Measurements from ENCODE around the gene IKZF1.

Gene IKZF1

GRCh38 chr7:50309721-50310120 is 5.2 kb downstream of the IKZF1 start:
- DNase-seq, result no peak

GRCh38 chr7:50310361-50310760 is 5.8 kb downstream of the IKZF1 start:
- no peak for DNase-seq

DNA sequence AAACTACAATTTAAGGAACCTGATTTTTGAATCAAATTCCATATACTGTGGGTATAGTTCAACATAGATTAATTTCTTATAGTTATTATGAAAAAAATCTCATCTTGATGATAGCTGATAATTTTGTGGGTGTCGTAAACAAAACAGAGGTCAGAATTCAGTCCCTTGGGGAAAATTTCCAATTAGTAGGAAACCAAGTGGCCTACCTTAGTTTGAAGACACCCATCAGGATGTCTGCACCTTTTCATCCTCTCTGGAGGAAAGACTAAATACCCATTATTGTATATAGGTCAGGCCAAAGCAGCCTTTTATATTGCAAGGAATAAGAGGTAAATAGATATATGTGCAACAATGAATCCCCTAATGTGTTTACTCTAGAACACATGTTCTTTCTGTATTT is 6.4 kb downstream of the IKZF1 start:
- DNase-seq, result no peak

GRCh38 chr7:50312250-50313162 is 8.0 kb downstream of the IKZF1 start:
- DNase-seq, result no peak

DNA sequence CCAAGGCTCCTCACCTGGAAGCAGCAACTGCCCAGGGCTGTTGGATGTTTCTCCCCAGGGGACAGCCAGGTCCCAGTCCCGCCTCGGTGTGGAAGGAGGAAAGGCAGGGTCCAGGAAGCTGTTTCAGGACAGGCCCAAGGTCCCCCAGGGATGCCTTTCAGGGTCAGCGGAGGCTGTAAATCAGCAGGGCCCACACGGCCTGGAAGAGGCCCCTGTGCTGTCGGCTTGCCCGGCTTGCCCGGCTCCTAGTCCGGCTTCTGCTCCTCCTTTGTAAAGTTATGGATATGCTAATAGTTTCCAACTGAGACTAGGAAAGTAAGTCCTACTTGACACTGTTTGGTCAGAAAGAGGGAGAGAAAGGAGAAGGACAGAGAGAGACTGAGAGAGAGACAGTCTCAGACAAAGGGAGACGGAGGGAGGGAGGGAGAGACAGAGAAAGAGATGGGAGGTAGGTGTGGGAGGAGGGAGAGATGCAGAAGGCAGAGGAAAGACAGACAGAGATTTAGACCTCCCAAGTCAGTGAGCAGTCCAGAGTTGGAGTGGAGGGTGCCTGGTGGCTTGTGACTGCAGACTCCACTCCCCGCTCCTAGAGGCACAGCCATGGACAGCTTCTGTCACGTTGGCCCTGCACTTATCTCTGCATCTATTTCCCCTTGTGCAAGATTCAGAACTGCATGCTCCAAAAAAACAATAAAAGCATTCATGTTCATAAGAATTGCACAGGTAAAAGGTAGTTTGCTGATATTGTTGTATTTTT is 10.5 kb downstream of the IKZF1 start:
- DNase-seq, result no peak

- DNase-seq, result no peak
Observed at GRCh38 chr7:50315739-50316671, 11.5 kb downstream of the IKZF1 start.

DNA sequence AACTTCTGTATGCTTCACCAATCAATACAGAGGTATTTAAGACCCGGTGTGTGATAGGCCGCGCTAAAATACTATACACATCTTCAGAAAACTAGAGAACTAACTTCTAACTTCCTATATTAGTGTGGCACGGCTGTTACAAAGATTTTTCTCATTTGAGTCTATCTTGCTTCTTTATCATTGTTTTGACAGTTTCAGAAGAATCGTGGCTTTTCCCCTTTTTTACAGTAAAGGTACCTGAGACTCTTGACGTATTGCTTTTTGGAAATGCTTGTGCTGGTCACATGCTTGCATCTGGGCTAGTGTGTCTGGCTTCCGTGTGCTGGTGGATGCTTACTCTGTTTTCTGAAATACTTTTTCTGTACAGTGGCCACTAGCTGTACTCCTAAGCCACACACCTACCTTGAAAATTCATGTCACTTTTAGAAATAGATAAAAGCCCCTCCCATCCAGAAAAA is 12.7 kb downstream of the IKZF1 start:
- DNase-seq, result peak; percentile 80 to 82

DNA sequence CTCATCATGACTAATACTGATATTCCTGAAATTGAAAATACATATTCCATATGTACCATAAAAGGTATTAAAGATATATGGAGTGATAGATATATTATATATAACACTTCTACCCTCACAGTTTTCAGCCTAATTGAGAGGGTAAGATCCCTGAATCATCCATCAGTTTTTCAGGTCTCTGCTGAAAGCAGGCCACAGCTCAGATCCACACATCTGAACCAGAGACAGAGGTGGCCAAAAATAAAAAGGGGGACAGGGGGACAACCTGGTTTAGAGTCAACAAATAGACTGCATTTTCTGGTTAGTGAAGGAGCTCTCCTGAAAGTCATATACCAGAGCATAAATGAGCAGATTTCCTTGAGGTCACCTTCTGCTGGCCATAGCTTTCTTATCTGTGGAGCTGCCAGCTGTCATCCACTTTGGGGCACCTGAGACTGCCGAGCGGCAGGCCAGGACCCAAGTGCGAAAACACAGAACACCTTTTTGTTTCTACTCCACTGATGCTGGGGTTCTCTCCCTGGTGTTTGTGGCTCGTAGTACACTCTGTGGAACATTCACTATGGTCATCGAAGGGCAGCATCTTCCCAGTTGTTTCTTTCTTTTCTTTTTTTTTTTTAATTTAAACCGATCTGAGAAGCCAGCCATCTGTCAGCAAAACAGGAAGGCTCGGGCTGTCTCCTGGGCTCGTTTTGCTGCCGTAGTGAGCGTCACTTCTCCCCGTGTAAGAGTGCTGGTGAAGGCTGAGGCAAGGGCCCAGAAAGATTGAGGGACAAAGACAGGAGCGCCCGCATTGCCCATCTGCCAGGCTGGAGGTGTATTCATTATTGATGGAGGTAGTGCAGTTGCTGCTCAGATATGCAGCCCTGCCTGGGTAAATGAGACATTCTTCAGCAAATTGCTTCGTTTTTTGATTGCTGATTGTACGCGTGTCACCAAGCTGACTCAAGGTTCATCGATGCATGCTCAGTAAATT is 13.5 kb downstream of the IKZF1 start:
- DNase-seq, result peak in 1 of 2 donors; percentile 51

DNA sequence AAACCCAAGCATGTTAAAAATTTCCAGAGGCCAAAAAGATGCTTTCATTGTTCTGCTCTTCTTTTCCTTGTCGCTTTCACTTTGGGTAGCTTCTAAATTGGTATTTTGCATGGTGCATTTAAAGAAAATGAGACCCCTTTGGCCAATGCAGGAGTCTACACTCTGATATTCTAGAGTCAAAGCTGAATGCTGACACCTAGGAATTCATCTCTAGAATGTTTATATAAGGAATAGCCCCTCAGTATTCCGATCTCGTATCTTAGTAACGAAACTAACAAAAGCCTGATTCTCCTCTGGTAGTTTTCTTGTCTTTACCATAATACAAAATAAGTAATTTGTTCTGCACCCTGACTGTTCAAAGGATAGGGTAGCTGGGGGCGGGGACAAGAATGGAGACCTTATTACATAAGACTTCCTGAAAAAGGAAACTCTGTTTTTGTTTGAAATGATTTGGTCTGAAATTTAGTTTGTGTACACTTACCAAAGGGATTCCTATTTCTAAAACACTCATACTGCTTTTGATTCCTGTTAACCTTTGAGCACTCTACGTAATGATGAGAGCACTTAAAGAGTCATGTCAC is 17.1 kb downstream of the IKZF1 start:
- DNase-seq, result peak; percentile 69 to 73

DNA sequence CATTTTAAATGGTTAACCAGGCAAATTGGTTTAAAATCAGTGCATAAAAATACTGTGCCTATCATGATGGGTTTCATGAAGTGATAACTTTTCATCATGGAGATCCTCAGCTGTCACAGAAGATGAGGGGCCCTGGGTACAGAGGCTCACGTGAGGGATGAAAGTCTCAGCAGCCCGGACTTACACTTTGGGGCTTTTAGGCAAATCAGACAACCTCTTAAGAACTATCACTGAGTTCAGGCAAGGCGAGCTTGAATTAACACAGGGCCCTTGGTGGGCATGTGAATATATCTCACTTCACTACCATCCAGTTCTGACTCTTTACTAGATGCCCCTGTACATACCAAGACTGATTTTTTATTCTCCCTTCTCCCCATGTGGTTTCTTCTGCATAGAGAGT is 19.6 kb downstream of the IKZF1 start:
- no peak for DNase-seq

DNA sequence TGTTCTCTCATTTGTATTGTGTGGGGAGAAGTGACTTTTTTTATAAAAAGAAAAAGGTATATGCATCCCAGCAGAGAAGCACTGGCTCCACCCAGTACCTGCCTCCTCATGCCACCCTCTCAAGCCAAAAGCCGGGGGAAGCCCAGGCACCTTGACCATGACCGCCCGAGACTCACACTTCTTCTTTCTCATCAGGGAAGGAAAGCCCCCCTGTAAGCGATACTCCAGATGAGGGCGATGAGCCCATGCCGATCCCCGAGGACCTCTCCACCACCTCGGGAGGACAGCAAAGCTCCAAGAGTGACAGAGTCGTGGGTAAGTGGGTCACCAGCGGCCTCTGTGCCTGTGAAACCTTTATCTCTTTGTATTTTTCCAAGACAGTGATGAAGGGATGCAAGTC is 22.9 kb downstream of the IKZF1 start:
- no peak for DNase-seq

DNA sequence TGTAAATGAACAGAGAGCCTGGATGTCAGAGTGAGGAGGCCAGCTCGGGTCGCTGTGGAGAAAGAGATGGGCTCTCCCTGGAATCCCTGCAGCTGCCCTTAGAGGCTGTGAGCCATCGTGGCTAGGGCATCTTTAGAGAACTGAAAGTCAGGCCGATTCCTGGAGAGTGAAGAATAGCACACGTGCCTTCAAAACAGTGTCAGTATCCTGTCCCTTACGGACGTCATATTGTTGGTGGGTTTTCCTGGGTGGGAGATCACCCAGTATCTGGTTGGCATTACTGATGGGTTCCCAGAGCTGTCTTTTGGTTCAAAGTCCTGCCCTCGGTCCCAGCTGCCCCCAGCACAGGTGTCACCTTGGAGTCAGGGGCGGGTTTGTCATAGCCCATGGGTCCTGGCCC is 25.3 kb downstream of the IKZF1 start:
- no peak for DNase-seq

- no peak for DNase-seq
Observed at GRCh38 chr7:50330254-50330653, 25.7 kb downstream of the IKZF1 start.

GRCh38 chr7:50330696-50331095 is 26.2 kb downstream of the IKZF1 start:
- no peak for DNase-seq

DNA sequence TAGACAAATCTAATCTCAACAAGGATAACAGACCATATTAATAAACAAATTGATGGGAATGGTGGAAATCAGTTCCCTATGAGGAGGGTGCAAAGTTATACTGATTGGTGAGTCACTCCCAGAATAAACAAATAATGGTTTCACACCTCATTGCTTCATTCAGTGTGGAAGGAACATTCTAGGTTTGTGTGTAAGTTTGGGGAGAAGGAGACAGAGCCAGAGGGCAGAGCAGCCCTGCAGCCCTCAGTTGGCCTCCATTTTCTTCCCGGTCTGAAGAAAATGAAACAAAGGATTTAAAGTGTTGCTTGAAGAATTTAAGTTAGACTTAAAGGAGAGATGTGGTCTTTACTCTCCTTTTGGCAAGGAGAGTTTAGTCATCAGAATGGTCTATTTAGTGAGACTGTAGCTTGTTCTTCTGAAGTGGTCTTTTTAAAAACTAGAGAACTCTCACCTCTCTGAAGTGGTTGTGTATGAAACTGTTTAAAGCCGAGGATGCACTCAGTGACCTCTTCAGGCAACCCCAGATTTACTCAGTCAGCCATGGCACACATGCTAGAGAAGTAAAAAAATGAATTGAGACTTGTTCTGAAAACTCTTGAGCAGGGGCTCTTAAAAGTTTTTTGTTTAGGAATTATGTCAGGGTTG is 27.2 kb downstream of the IKZF1 start:
- peak; percentile 50 to 67 for DNase-seq

DNA sequence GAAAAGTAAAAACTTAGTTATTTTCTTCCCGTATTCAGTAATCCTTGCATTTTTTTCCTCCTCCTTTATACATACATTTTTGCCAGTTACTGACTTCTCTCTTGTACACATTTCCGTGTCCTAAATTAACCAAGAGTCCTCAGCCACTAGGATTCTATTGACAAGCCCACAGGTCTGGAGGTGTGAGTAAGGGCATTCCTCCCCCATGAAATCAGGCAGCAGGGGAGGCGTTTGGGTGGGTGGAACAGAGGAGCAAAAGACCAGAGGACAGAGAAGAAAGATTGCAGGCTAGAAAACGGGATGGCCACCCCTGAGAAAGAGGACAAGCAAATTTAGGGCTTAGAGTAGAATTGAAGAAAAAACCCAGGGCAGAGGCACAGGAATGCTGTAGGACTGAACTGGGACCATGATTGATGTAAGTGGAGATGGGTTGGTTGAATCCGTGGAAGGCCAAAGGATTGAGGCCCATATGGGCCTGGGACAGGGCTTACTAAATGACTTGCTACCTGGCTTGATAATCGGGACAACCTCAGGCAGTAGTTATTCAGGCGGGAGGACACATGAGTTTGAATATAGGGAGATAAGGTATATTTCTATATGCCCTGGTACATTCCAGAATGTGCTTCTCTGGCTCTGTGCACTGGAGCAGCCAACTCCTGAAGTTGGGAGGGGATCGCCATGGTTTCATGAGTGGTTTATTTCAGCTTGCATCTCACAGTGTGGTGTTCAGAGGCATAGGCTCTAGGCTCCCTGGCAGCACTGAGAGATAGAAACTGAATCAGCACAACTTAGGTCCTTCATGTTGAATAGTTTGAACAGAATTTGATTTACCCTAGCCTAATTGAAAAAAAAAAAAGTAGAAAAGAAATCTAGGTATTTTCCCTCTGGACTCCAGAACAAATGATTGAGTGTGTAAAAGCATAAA is 28.0 kb downstream of the IKZF1 start:
- DNase-seq, result no peak

DNA sequence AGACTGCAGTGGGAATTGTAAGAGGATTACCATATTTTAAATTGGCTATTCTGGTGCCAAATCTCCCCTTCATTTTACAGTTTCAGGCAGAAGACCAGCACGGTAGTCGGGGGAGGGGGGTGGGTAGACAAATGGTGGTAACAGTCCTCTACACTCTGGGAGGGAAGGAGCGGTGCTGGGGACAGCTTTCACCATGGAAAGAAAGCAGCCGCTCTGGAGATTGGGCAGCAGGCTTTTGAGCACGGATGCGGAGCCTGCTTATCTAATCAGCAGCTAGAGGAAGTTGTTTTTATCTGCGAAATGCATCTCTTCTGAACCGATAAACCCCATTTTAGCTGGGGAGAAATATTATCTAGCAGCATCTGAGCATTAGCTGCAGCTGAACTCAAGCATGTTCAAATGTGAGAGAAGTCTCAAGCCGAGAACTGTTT is 28.7 kb downstream of the IKZF1 start:
- peak; percentile 49 to 77 for DNase-seq

GRCh38 chr7:50334341-50334994 is 30.0 kb downstream of the IKZF1 start:
- no peak for DNase-seq

- DNase-seq, result no peak
Observed at GRCh38 chr7:50335230-50335794, 30.8 kb downstream of the IKZF1 start.
